ENCODE data around the gene MED9.
A peak's percentile ranks its signal among the peaks of the same experiment; 100 is the strongest.

The MED9 gene

GRCh38 chr17:17437461-17437860 lies 39.3 kb upstream of the MED9 start:
- no peak for TF ChIP-seq CTCF (IDR thresholded peaks at IDR 0.05; ENCODE audit: low read depth, low read length)

DNA sequence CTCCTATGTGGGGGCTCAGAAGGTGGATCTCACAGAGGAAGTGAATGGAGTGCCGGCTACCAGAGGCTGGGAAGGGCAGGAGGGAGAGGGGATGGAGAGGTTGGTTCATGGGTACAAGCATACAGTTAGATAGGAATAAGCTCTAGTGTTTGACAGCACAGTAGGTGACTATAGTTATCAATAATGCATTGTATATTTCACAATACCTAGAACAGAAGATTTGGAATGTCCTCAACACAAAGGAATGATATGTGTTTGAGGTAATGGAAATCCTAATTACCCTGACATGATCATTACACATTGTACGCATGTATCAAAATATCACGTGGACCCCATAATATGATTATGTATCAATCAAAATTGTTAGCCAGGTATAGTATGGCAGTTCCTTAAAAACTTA lies 38.9 kb upstream of the MED9 start:
- no peak for TF ChIP-seq CTCF (IDR thresholded peaks at IDR 0.05; ENCODE audit: low read depth, low read length)
- no peak overlapping the region for H3K4me3 ChIP-seq (ENCODE audit: low read depth, low read length)

More at GRCh38 chr17:17437461-17437860, 39.3 kb upstream of the MED9 start:
- H3K4me3 ChIP-seq (ENCODE audit: low read depth, low read length), result no peak overlapping the region

GRCh38 chr17:17440010-17440843 lies 36.6 kb upstream of the MED9 start:
- H3K4me3 ChIP-seq (ENCODE audit: low read depth, low read length), result no peak overlapping the region

DNA sequence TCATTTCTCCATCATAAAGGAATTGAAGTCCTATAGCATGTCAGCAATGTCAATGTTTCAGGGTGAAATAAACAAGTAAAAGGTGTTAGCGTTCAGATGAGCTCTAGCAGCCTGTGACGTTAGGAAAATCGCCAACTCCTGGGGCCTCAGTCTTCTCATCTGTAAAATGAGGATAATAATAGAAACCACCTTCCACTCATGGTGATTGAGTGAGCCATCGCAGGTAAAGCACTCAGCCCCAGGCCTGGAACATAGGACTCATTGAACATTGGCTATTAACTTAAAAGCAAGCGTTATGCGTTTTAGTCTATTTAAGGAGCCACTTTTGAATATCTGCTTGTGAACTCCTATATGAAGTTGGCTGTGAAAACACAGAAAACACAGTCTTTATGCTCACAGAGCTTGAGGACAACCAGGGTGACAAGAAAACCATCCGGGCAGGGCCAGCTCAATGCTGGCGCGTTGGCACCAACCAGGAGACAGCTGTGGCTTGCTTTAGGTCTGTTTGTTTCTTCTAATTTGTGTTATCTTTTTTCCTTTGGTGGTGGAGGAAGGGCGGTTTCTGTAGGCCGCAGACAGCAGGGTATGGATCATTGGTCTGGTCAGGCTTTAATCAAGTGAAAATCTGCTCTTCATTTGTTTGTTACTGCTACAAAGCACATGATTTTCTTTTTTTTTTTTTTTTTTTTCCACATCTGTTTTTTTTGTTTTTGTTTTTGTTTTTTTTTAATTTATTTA lies 35.7 kb upstream of the MED9 start:
- TF ChIP-seq CTCF (IDR thresholded peaks at IDR 0.05; ENCODE audit: low read depth, low read length), result no peak
- no peak overlapping the region for H3K4me3 ChIP-seq (ENCODE audit: low read depth, low read length)

More at GRCh38 chr17:17440010-17440843, 36.6 kb upstream of the MED9 start:
- TF ChIP-seq CTCF (IDR thresholded peaks at IDR 0.05; ENCODE audit: low read depth, low read length), result peak; percentile 39; the same call in 1 of the 2 replicates

DNA sequence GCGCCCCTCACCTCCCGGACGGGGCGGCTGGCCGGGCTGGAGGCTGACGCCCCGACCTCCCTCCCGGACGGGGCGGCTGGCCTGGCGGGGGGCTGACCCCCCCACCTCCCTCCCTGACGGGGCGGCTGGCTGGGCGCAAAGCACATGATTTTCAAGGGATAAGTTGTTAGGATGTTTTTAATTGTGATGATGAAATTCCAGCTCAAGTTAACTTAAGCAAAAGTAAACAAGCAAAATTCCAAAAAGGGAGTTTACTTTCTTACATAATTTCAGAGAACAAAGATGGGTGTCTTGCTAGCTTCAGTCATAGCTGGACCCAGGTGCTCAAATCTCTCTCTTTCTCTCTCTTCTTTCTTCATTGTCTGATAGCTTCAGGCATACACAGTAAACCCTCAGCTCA lies 33.6 kb upstream of the MED9 start:
- no peak overlapping the region for H3K4me3 ChIP-seq (ENCODE audit: low read depth, low read length)
- TF ChIP-seq CTCF (IDR thresholded peaks at IDR 0.05; ENCODE audit: low read depth, low read length), result no peak

DNA sequence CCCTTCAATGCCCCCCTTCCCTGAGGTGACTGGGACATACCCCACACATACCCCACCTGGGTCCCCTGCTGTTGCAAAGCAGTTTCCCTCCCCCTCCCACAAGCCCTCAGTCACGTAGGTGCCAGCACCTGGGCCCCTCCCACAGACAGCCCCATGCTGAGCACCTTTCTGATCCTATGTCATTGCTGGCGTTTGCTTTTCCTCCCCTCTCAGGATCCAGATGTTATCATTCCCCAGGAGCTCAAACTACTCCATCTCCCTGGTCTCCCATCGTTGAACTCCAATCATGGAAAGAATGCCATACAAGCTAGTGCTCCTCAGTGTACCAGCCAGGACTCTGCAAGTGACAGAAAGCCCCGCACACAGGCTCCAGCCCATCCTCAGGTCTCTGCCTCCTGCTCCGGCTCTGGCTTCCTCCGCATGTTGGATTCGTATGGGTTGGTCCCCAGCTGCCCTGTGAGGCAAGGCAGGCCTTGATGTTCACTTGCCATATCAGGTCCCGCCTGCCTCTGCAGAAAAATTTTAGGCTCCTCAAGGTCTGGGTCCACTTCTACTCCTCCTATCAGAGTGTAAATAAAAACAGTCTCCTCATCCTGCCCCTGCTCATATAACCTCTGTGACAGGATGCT lies 31.4 kb upstream of the MED9 start:
- no peak overlapping the region for H3K4me3 ChIP-seq (ENCODE audit: low read depth, low read length)
- TF ChIP-seq CTCF (IDR thresholded peaks at IDR 0.05; ENCODE audit: low read depth, low read length), result no peak

Measured in WI38 (cell line).